ENCODE data around the gene CHD5.

CHD5 gene

GRCh38 chr1:6130036-6130435 is 50.1 kb downstream of the CHD5 start:
- no peak for DNase-seq

DNA sequence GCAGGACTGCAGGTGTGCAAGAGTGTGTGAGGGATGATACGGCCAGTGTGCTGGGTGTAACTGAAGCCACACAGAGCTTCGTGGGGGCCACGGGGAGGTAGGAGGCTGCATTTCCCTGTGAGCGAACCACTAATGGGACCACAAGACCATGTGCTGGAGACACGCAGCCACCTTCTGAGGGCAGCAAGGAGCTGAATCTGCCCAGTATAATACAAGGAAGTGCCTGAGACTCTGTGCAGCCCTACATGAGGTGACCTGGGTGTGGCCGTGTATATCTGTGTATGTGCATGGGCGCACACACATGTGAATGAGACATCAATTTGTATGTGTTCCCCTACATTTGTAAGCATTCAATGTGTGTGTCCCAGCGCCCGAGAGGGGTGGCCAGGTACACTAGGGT is 50.8 kb downstream of the CHD5 start:
- DNase-seq: no peak

DNA sequence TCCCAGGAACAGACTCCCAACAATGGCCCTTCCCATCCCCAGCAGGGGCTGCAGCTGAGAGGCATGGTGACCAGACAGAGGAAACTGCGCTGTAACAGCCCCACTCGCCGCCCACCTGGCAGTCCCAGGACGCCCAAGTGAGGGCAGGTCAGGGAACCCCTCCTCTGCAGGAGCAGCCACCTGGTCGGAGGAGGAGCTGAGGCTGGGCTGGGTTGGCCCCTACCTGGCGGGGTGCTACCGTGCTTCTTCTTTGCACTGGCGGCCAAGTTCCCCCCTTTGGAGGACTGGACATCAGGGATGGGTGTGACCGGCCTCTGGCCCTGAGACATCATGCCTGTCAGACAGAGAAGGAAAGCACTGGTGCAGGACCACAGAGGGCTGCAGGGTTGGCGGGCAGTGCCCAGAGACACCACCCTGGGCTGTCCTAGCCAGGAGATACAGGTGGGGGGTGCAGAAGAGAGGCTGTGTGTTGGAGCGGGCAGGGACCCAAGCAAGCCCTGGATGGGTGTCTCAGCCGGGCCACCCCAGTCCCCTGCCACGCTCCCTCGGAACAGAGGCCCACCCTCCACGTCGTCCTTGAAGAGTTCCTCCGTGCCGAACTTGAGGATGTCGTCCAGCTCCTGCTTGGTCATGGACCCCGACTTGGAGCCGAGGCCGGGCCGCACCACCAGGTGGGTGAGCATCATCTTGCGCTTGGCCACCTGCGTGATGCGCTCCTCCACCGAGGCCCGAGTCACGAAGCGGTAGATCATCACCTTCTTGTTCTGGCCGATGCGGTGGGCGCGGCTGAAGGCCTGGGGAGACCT is 51.6 kb downstream of the CHD5 start:
- DNase-seq: no peak

- DNase-seq: no peak
These were observed 52.4 kb downstream of the CHD5 start for GRCh38 chr1:6127587-6128163.

GRCh38 chr1:6126521-6127067 is 53.5 kb downstream of the CHD5 start:
- no peak for DNase-seq

- DNase-seq: no peak
These were observed 54.1 kb downstream of the CHD5 start for GRCh38 chr1:6126028-6126427.

- DNase-seq: no peak
These were observed 54.8 kb downstream of the CHD5 start for GRCh38 chr1:6125366-6125765.

- no peak for DNase-seq
These were observed 55.3 kb downstream of the CHD5 start for GRCh38 chr1:6124746-6125365.

DNA sequence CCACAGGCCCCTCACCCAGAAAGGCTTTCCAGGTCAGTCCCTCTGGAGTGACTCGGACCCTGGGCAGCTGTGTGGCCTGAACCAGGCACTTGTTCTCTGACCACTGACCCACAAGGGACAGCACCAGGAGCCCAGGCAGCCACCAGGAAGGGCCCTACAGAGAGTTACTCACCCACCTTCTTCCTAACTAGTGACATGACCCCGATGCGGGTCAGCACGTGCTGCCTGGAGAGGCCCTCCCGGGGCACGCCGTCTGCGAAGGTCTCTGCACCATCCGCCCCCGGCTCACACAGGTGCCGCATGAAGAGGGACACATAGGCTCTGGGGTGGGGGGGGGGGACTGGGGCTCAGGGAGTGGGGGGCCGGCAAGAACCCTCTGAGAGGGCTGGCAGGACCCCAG is 55.8 kb downstream of the CHD5 start:
- no peak for DNase-seq

DNA sequence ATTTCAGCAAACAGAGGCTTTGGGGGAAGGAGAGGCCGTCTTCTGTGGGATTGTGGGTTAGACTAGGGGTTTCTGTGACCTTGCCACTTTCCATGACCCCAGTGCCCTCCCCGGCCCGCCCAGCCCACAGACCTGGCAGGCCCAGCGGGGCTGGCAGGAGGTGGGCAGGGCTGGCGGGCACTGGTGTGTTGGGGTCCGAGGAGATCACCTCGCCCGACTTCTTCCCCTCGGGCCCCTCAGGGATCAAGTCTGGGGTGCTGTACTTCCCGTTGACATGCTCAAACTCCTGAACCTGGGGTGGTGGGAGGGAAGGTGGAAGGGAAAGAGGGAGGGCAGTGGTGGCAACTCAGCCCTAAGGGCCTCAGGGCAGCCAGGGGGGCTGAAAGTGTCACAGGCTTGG is 56.3 kb downstream of the CHD5 start:
- DNase-seq: no peak

DNA sequence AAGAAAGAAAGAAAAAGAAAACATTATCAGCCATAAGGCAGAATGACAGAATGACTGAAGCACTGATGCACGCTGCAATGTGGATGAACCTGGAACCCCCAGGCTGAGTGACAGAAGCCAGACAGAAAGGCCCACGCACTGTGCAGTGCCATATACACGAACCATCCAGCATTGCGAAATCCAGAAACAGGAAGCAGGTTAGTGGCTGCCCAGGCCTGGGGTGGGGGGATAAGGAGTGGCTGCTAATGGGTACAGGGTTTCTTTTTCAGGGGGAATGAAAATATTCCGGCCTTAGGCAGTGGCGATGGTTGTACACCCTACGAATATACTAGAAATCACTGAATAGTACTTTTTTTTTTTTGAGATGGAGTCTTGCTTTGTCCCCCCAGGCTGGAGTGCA is 57.0 kb downstream of the CHD5 start:
- DNase-seq: no peak

GRCh38 chr1:6121651-6122370 is 58.3 kb downstream of the CHD5 start:
- no peak for DNase-seq

- no peak for DNase-seq
These were observed 59.1 kb downstream of the CHD5 start for GRCh38 chr1:6121021-6121421.

GRCh38 chr1:6118415-6118814 is 61.7 kb downstream of the CHD5 start:
- no peak for DNase-seq

DNA sequence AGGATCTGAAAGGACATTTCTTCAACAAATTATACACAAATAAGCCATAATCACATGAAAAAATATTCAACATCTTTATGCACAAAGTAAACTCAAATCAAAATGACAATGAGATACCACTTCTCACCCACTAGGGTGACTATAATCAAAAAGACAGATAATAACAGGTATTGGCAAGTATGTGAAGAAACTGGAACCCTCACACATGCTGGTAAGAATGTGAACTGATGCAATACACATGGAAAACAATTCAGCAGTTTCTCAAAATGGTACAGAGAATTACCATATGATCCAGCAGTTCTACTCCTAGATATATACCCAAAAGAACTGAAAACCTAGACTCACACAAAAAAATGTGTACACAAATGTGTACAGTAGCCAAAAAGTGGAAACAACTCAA is 62.5 kb downstream of the CHD5 start:
- DNase-seq: no peak

DNA sequence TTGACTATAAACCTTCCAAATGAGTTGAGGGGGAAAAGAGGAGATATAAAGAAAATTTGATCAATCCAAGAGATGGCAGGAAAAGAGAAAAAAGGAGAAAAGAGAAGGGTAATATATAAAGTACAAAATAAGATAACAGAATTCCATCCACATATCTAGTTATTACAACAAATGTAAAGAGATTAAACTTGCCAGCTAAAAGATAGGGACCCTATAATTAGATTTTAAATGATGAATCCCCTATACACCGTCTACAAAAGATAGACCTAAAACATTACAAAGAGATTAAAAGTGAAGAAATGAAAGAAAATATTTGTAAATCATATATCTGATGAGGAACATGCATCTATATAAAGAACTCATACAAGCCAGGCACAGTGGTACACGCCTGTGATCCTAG is 63.1 kb downstream of the CHD5 start:
- no peak for DNase-seq

DNA sequence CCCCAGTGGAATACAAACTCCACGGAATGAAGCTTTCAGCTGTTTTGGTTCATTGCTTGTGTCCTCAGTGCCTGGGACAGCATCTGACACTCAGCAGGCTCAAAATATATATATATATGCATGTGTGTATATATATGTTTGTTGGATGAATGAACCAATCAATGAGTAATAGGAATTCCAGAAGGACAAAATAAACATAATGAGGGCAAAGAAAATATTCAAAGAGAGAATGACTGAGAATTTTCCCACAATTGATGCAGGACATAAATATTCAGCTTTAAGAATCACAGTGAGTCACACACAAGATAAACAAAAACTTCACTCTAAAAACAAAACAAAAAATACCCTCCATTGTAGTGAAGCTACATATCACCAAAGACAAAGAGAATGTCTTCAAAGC is 64.0 kb downstream of the CHD5 start:
- no peak for DNase-seq

DNA sequence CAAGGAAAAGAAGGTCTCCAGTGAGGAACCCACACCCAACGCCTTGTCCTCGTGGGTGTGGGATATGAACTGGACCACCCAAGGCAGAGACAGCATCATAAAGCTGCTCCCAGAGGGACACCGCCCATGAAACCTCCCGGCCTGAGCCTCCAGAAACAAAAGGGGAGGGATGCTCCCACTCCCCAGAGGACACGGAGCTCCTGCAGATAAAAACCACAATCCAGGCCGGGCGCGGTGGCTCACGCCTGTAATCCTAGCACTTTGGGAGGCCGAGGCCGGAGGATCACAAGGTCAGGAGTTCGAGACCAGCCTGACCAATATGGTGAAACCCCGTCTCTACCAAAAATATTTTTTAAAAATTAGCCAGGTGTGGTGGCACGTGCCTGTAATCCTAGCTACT is 66.4 kb downstream of the CHD5 start:
- no peak for DNase-seq

DNA sequence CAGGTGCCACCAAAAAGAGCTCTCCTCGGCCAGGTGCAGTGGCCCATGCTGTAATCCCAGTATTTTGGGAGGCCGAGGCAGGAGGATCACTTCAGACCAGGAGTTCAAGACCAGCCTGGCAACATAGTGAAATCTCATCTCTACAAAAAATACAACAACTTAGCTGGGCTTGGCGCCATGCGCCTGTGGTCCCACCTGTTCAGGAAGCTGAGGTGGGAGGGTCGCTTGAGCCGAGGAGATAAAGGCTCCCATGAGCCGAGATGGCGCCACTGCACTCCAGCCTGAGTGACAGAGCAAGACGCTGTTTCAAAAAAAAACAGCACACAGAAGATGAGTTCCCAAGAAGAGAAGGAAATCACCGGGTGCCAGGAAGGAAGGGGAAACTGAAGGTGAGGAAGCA is 67.0 kb downstream of the CHD5 start:
- DNase-seq: no peak

DNA sequence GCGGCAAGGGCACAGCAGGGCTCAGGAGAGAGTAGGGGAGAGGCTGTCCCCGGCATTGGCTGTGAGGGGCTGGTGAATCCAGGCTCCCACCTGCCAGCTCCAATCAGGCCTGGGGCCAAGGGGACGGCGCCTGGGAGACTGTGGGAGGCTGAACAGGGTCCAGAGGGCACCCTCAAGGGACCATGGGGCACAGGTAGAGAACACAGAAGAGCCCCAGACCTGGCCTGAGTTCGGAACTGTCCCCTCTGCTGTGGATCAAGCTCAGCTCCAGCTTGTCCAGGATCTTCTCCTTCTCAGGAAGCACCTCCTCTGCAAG is 67.5 kb downstream of the CHD5 start:
- DNase-seq: no peak

DNA sequence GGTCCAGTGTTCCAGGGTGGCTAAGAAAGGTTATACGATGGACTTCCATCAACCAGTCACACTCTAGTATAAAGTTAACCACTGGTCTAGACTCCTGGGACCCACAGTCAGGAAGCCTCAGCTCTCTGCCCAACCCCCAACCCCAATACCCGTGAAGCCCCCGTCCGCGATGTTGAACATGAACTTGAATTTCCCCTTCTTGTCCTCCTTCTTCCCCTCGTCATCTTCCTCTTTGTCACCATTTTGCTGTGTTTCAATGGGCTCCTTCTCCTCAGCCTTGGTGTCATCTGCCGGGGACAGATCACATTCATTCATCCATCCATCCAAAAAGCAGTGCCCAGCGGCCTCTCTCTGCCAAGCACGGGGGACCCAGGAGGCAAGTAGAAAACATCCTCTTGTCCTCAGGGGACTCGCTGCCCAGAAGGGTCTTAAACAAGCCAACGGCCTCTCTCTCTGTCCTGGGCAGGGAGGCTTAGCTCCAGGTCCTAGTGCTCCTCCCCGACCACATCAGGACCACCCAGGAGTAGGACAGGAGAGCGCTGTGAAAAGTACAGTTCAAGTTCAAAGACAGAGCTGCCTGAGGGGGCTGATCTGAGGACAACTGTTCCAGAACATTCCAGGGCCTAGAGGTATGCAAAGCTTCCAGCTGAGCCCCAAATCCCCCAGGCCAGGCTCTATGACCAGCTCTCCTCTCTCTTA is 68.0 kb downstream of the CHD5 start:
- no peak for DNase-seq

- DNase-seq: peak; percentile 99
These were observed 68.5 kb downstream of the CHD5 start for GRCh38 chr1:6111571-6111970.

- DNase-seq: no peak
These were observed 69.8 kb downstream of the CHD5 start for GRCh38 chr1:6110326-6110725.

All from NCI-H510A treated with DMSO at 0.1 percent for 48 hours (cell line).